GM21390 (cell line): Measurements from ENCODE around the gene GSDMA.
"Not testable (repeated sequence)": the region's sequence is repeated elsewhere in the genome, so short reads cannot be mapped to it uniquely, and the experiment has no call there.

Experiments used
- ATAC-seq: cut with Tn5 transposase; IDR thresholded peaks from one replicate; pipeline ENCODE4 v1.9.1; 2021; ENCODE audit not compliant: unreplicated experiment

Gene GSDMA

GRCh38 chr17:39994448-39994847 lies 31.6 kb downstream of the GSDMA start:
- no peak for ATAC-seq

- ATAC-seq = no peak
These were observed 32.6 kb downstream of the GSDMA start for GRCh38 chr17:39995438-39995837.

DNA sequence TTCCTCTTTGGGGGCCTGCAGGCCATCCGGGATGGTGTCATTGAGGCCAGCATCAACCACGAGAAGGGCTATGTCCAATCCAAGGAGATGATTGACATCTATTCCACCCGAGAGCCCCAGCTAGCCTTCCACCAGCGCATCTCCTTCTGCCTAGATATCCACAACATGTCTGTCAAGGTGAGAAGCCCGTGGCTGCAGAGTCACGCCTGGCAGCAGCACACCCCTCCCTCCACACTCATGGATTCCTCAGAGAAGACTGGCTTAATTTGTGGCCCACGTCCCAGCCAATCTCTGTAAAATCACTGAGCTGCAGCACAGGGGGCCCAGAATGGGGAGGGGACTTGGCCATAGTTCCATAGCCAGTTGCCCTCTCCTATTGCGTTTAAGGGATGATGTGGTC lies 33.4 kb downstream of the GSDMA start:
- ATAC-seq = no peak

- ATAC-seq = no peak
These were observed 34.0 kb downstream of the GSDMA start for GRCh38 chr17:39996800-39997199.

DNA sequence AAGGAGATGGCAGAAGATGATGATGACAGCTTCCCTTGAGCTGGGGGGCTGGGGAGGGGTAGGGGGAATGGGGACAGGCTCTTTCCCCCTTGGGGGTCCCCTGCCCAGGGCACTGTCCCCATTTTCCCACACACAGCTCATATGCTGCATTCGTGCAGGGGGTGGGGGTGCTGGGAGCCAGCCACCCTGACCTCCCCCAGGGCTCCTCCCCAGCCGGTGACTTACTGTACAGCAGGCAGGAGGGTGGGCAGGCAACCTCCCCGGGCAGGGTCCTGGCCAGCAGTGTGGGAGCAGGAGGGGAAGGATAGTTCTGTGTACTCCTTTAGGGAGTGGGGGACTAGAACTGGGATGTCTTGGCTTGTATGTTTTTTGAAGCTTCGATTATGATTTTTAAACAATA lies 34.7 kb downstream of the GSDMA start:
- no peak for ATAC-seq

DNA sequence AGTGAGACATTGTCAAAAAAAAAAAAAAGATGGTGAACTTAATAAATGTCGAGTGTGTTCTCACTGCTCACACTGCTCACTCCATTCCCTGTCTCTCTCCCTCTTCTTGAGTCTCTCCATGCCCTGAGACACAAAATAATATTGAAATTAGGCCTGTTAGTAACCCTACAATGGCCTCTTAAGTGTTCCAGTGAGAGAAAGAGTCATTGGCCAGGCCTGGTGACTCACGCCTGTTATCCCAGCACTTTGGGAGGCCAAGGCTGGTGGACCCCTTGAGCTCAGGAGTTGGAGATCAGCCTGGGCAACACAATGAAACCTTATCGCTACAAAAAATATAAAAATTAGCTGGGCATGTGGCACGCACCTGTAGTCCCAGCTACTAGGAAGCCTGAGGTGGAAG lies 36.3 kb downstream of the GSDMA start:
- ATAC-seq = no peak

GRCh38 chr17:40000161-40000560 lies 37.4 kb downstream of the GSDMA start:
- no peak for ATAC-seq

GRCh38 chr17:40001335-40001734 lies 38.5 kb downstream of the GSDMA start:
- ATAC-seq = not testable (repeated sequence)

- no peak for ATAC-seq
These were observed 41.3 kb downstream of the GSDMA start for GRCh38 chr17:40004072-40004471.

DNA sequence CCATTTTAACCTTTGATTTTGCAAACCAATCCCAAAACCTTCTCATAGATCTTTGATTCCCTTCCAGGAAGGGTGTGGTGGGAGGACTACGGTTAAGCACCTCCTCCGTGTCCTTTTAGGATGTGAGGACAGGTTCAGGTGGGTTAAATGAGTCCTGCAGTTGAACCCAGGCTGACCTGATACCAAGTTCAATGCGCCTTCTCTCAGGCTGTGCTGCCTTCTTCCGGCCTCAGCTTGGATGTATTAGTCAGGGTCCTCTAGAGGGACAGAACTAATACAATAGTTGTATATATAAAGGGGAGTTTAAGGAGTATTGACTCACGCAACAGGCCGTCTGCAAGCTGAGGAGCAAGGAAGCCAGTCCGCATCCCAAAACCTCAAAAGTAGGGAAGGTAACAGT lies 41.9 kb downstream of the GSDMA start:
- no peak for ATAC-seq

- no peak for ATAC-seq
These were observed 42.7 kb downstream of the GSDMA start for GRCh38 chr17:40005520-40005919.

- ATAC-seq = not testable (repeated sequence)
These were observed 48.2 kb downstream of the GSDMA start for GRCh38 chr17:40010946-40011500.

- ATAC-seq = not testable (repeated sequence)
These were observed 49.3 kb downstream of the GSDMA start for GRCh38 chr17:40012017-40012647.

- ATAC-seq = no peak
These were observed 51.7 kb downstream of the GSDMA start for GRCh38 chr17:40014375-40014980.

- no peak for ATAC-seq
These were observed 52.5 kb downstream of the GSDMA start, which contains the start of gene CSF3 for GRCh38 chr17:40015005-40015997. Gene CSF3, plus strand, starts transcription at chr17:40015440. Its CDS starts 35 bp downstream, at chr17:40015475.

- ATAC-seq = no peak
These were observed 53.5 kb downstream of the GSDMA start for GRCh38 chr17:40015998-40016985.

GRCh38 chr17:40017422-40018080 lies 54.7 kb downstream of the GSDMA start:
- ATAC-seq = no peak

GRCh38 chr17:40018211-40019121 lies 55.7 kb downstream of the GSDMA start:
- ATAC-seq = no peak
